ENCODE measurements around the gene ALX3.
"Not testable (repeated sequence)": the region's sequence is repeated elsewhere in the genome, so short reads cannot be mapped to it uniquely, and the experiment has no call there.

ALX3 gene

DNA sequence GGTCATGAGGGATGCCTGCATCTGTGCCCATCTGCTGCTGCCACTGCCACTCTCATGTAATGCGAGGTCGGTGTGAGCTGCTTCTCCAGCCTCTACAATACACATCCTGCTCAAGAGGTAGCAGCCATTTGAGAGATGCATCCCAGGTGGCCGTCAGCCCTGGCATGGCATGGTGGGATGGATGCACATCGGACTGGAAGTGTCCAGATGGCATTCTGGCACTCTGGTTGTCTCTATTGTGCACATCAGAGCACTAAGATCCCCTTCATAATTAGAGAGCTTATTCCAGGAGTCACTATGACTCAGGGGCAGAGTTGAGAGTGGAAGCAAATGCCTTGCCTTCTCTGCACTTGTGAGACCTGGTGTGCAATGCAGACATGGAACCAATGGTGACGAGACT lies 32.2 kb downstream of the ALX3 start:
- DNase-seq, result no peak

DNA sequence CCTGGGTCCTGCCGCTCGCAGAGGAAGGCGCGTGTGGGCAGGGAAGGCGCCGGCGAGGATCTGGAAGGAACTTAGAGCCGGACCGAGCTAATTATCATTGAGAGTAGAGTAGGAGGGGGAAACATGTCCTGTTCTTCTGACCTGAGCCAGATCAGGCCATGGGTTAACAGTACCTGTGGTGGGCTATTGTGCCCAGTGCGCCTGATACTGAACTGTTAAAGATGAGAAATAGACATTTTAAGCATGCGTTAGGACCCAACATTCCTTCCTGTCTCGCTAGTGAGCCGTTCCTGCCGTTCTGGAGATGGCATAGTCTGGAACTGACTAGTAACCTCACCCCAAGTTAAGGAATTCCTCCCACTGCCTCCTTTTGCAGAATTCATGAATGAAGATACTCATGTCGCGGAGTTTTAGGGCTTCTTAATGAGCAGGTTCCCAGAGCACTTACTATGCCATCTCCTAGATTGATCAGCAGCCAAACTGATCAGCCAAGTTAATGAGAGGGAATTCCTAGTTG lies 35.2 kb downstream of the ALX3 start:
- no peak for DNase-seq

DNA sequence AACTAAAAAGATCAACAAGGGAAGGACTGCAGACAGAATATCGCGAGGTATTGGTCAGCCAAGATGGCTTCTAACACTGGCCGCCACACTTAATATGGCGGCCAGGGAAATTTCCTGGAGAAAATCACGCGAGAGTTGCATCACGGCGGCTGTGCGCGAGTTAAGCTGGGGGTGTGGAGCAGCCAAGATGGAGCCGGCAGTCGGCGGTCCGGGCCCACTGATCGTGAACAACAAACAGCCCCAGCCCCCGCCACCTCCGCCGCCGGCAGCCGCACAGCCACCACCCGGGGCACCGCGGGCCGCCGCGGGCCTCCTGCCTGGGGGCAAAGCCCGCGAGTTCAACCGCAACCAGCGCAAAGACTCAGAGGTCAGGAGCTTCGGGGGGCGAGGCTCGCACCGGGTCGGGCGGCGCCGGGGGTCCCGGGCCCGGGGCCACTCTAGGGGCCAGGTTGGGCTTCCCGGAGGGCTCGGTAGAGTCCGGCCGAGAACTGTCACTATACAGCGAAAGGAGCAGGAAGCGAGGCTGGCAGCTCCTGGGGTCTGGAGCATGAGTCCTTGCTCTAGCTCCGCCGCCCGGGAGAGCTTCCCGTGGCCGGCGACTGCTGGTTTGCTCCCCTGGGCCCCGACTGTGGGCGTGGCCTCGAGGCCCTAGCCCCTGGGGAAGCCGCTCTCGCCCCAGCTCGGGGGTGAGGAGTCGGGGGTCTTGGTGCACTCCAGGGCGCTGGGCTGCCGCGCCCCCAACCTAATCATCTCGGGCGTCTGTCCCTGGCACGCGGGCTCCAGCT lies 35.8 kb downstream of the ALX3 start, which contains the start of gene STRIP1:
TSS of gene STRIP1 (plus strand) at position 174 of the 785 bp plus-strand sequence. CDS start at position 188, 14 bp downstream.
- peak; percentile 93 for DNase-seq

DNA sequence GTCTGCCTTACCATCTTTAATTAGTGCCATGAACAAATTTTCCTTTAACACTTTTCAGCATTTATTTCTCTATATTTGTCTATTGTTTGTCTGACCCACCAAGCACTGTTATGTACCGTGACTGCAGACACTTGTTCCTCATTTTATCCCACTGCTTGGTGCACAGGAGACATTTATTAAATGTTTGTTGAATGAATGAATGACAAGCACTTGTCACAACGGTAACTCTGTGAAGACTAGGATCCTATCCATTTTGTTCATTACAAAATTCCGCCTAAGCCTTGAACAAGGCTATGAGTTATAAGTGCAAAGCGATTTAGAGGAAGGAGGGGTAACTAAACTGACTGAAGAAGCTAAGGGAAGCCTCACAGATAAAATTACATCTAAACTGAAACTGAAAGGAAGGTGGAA lies 36.4 kb downstream of the ALX3 start:
- DNase-seq, result no peak

DNA sequence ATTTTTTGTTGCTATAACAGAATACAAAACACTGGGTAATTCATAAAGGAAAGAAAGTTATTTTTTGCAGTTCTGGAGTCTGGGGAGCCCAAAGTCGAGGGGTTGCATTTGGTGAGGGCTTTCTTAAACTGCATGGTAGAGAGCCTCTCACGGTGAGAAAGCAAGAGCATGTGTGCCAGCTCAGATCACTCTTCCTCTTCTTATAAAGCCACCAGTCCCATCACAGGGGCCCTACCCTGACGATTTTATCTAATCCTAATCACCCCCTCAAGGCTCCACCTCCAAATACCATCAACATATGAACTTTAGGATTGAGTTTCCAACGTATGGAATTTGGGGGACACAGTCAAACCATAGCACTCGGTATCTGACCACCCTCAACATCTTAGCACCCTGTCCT lies 37.1 kb downstream of the ALX3 start:
- no peak for DNase-seq

DNA sequence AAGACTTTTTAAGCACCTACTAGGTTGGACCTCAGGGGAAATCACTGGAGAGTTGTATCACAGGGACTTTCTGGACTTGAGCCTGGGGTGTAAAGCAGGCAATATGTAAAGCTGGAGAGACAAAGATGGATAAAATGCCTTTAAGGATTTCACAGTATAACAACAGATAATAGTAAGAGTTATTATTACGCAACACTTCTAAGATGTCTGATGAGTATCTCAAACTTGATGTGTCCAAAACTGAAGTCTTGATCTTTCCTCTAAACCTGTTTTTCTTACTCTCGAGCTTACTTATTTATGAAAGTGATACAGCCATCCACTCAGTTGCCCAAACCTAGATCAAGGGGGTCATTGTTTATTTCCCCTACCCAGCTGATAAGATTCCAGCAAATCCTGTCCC lies 38.1 kb downstream of the ALX3 start:
- DNase-seq, result no peak

DNA sequence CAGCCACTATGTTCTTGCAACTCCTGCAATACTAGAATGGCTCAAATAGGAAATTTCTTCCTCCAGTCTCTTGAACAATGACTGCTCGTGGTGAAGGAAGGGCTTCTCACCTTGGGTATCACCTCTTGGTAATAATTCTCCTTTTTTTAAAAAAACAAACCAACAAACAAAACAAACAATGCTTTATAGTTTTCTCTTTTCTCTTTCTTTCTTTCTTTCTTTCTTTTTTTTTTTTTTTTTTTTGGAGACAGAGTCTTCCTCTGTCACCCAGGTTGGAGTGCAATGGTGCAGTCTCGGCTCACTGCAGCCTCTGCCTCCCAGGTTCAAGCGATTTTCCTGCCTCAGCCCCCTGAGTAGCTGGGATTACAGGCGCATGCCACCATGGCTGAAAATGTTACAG lies 39.8 kb downstream of the ALX3 start:
- not testable (repeated sequence) for DNase-seq

DNA sequence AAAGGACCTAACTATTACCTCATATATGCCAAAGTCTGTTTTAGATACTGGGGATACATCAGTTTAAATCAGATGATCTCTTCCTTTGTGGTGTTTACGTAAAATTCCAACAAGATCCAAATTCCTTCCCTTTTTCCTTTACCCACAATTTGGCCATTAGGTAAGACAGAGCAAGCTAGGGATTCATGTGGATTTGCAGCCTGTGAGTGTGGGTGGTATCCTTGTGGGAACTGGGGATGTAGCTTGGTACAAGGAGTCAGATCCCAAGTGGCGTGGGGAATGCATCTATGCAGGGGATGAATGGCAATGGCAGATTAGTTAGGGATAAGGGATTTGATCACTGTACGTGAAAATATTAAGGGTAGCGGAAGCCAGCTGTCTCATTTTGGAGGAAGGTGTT lies 45.9 kb downstream of the ALX3 start:
- no peak for DNase-seq

DNA sequence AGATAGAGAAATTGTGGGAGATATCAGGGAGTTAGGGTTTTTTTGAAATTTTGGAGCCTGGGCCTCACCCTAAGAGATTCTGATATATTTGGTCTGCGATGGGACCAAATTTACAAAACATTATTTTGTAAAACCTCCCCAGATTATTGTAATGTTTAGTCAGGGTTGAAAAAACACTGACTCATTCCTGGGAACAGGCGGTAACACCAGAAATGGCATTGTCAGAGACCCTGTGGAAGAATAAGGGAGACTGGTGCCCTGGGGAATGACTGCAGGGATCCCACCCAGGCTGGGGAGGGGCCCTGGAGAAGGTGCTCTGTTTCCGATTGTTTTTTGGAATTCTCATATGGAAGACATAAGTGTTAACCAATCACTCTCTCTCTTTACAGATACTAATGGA lies 49.2 kb downstream of the ALX3 start:
- DNase-seq, result no peak

DNA sequence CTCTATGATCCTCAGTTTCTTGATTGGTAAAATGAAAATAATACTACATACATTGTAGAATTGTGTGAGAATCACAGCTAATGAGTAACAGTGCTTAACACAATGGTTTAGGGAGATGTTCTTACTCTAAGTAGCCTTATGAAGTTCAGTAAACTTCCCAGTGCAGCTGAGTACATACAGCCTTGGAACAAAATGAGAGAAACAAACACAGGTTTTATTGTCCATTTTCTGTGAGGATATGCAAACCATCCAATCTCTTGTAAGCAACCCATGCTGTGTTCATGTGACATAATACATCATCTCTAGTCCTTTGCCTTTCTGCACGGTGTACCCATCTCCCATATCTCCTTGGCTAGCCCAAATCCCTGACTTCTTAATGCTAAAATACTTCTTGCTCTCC lies 50.7 kb downstream of the ALX3 start:
- no peak for DNase-seq

DNA sequence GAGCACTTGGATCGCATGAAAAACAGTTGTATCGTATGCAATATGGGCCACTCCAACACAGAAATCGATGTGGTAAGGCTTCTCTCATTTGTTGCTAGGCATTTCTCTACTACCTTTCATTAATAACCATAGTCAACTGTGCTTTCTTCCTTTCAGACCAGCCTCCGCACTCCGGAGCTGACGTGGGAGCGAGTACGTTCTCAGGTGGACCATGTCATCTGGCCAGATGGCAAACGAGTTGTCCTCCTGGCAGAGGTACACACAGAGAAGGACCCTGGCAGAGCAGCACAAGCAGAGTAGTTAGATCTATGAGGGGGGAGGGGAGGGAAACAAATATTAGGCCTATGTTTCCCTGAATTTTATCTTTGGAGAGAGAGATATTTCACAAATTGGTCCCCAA lies 52.1 kb downstream of the ALX3 start:
- no peak for DNase-seq

DNA sequence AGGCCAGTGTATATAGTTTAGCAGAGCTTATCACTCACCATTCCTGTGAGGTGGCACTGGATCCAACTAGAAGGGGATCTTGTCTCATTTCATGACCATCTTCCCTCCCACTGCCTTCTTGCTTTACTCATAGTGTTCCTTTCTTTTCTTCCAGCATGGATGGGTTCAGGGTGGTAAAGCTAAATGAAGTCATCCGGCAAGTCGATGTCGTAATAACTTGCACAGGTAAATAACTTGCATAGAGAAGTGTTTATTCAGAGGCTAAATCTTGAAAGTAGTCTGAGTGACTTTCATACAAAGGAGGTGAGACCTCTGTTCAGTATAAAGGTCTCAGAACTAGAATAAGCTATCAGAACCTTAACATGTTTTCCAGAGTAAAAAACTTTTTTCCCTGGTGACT lies 52.7 kb downstream of the ALX3 start:
- DNase-seq, result no peak

DNA sequence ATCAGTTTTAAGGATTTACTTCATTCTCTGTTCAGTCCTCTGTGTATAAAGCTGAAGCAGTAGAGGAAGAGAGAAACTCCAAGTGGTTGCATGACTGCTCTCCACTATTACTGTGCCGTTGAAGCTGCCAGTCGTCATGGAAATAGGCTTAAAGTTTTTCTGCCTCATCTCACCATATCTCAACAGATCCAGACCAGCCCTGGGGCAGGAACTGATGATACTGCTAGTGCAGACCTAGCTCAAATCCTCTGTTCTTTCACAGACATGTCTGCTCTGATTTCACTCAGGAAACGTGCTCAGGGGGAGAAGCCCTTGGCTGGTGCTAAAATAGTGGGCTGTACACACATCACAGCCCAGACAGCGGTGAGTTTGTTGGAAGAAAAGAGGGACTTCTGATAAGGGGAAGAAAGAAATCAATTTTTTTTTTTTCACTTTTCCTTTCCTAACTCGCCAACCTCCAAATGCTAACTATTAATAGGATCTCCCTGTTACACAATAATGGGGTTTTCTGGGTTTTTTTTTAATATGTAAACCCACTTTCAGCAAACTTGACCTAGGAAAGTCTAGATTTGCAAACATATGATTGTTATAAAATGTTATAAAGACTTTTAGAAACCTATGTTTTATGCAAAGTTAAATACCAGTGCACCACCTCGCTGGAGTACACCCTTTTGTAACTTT lies 58.2 kb downstream of the ALX3 start:
- no peak for DNase-seq

DNA sequence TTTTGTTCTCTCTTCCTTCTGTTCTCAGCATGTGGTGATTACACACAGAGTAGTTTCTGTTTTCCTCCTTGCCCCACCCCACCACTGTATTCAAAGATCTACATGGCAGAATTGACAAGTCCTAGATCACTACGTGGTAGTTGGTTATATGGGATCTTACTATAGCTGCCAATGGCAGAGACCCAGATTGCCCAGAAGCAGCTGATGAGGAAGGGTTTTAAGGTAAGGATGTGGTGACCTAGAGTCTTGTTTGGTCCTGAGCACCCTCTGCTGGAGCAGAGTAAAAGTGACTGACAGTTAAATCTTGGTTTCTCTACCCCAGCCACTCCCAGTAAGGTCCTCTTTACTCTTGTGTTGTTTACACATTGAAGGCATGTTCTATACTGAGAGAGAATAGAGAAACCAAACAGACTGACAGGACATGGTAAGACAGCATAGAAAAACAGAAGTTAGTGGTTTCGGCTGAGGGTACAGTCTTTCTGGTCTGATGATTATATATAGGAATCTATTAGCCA lies 58.9 kb downstream of the ALX3 start:
- no peak for DNase-seq

All from stimulated activated CD4-positive, alpha-beta T cell treated with anti-CD3 and anti-CD28 coated beads, Interleukin-1b, Interleukin-23, amount 100 ng/mL, for 48 hours (primary cell).